Ascending aorta (tissue), 2 donors: ENCODE data around the gene MRPS34. TPM values are rescaled to one million over a fixed set of nuclear protein-coding genes. Genes with fewer than 3 reads are reported as not detected.
"Not testable (repeated sequence)": the region's sequence is repeated elsewhere in the genome, so short reads cannot be mapped to it uniquely, and the experiment has no call there.

Experiments used
- DNase-seq, 2 donors: peaks; one replicate each; pipeline ENCODE4 v3.0.0-alpha.2; 2019; ENCODE audit warnings: low spot score in 2 of 2
- H3K27ac ChIP-seq, 2 donors: fragments of 200-600 bp; sonication (generic); one replicate each; pipeline ENCODE4 v1.5.1; 2016 to 2017; ENCODE audit warnings: mild to moderate bottlenecking in 1 of 2
- H3K27me3 ChIP-seq: fragments of 200-600 bp; sonication (generic); one replicate; pipeline ENCODE4 v1.5.1; 2017
- H3K36me3 ChIP-seq, 2 donors: fragments of 200-600 bp; sonication (generic); one replicate each; pipeline ENCODE4 v1.5.1; 2016
- H3K4me1 ChIP-seq, 2 donors: fragments of 200-600 bp; sonication (generic); one replicate each; pipeline ENCODE4 v1.5.1; 2016 to 2017; ENCODE audit warnings: mild to moderate bottlenecking in 1 of 2
- H3K4me3 ChIP-seq, 2 donors: fragments of 200-600 bp; sonication (generic); one replicate each; pipeline ENCODE4 v1.5.1; 2016 to 2017; ENCODE audit warnings: mild to moderate bottlenecking in 1 of 2
- H3K9me3 ChIP-seq, 2 donors: fragments of 200-600 bp; sonication (generic); one replicate each; pipeline ENCODE4 v1.5.1; 2016
- CTCF ChIP-seq, 3 experiments: fragments of 200-600 bp in 2 of 3; fragments of 450-650 bp in 1 of 3; sonication (generic) in 2 of 3; IDR thresholded peaks; one replicate each; pipeline ENCODE4 v1.5.1; 2016 to 2019; ENCODE audit warnings: antibody characterized with exemption in 3 of 3, mild to moderate bottlenecking in 1 of 3, moderate library complexity in 1 of 3
- intact Hi-C: fragments of 100-400 bp; cut with DNase I; formaldehyde crosslinking; loops from one replicate; pipeline ENCODE4 v1.15.1; 2023
- total RNA-seq: library from RNA; depleted of rRNA; stranded (reverse); fragments of >200 nt; gene quantifications from one replicate; pipeline ENCODE4 v1.1.0, GENCODE V29; 2016

Gene MRPS34
- total RNA-seq, 1 donor from 2014 or later = 170 TPM

GRCh38 chr16:1740781-1741490 lies 32.0 kb downstream of the MRPS34 start:
- peaks cover 28 to 37% of the 10 kb centered on the region in 2 donors for H3K36me3 ChIP-seq
- intact Hi-C loops = no loop called here

GRCh38 chr16:1740234-1740633 lies 32.7 kb downstream of the MRPS34 start:
- Histone ChIP-seq H3K27ac (no peak overlapping the region), H3K36me3 (peaks cover 21 to 33% of the 10 kb centered on the region in 2 donors), H3K4me1 (no peaks in the 10 kb centered on the region), H3K4me3 (no peak overlapping the region), H3K9me3 (no peaks in the 10 kb centered on the region), H3K27me3 (no peaks in the 10 kb centered on the region)
- no peak for DNase-seq
- intact Hi-C loops = no loop called here
- no peak for TF ChIP-seq CTCF (IDR thresholded peaks at IDR 0.05)

More at GRCh38 chr16:1740781-1741490, 32.0 kb downstream of the MRPS34 start:
- Histone ChIP-seq H3K4me1 (no peaks in the 10 kb centered on the region), H3K9me3 (no peaks in the 10 kb centered on the region), H3K4me3 (no peak overlapping the region), H3K27ac (no peak overlapping the region), H3K27me3 (no peaks in the 10 kb centered on the region)
- TF ChIP-seq CTCF (IDR thresholded peaks at IDR 0.05) = no peak
- no peak for DNase-seq

DNA sequence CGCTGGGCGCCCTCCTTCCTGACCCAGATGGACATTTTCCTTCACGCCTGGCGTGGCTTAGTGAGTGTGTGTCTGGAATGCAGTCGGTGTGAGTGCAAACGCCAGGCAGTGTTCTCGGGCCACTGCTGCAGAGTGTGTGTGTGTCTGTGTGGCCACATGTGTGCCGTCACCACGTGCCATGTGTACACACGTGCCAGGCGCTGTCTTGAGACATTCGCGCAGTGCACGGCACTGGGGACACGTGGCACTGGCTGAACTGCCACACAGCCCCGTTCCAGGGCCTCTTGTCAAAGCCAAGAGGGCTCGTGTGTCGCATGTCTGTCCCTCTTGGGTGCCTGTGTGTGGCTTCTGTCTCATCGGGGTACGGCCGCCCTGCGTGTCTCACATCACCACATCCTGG lies 38.1 kb downstream of the MRPS34 start:
- Histone ChIP-seq H3K27ac (no peak overlapping the region), H3K9me3 (no peaks in the 10 kb centered on the region), H3K4me3 (no peak overlapping the region), H3K4me1 (no peaks in the 10 kb centered on the region), H3K27me3 (no peaks in the 10 kb centered on the region), H3K36me3 (peaks cover 34 to 39% of the 10 kb centered on the region in 2 donors)
- TF ChIP-seq CTCF (IDR thresholded peaks at IDR 0.05) = no peak
- DNase-seq = no peak
- intact Hi-C loops = no loop called here

GRCh38 chr16:1734123-1734522 lies 38.8 kb downstream of the MRPS34 start:
- Histone ChIP-seq H3K27ac (no peak overlapping the region), H3K9me3 (no peaks in the 10 kb centered on the region), H3K4me1 (no peaks in the 10 kb centered on the region), H3K27me3 (no peaks in the 10 kb centered on the region), H3K4me3 (no peak overlapping the region), H3K36me3 (peaks cover 40 to 45% of the 10 kb centered on the region in 2 donors)
- intact Hi-C loops = no loop called here
- no peak for TF ChIP-seq CTCF (IDR thresholded peaks at IDR 0.05)
- DNase-seq = no peak

DNA sequence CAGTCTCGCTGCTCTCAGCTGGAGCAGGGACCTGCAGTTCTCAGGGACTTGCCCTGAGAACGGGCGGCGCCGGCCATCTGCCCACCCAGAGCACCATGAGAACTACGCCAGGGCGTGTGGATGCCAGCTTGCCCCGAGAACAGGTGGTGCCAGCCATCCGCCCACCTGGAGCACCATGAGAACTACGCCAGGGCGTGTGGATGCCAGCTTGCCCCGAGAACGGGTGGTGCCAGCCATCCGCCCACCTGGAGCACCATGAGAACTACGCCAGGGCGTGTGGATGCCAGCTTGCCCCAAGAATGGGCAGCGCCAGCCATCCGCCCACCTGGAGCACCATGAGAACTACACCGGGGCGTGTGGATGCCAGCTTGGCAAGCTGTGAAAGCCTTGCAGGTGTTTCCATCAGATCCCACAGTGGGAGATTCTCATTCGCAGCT lies 40.4 kb downstream of the MRPS34 start:
- H3K27ac ChIP-seq, H3K9me3 ChIP-seq, H3K4me1 ChIP-seq, H3K4me3 ChIP-seq, intact Hi-C loops, H3K27me3 ChIP-seq, DNase-seq: not testable (repeated sequence)
- H3K36me3 ChIP-seq = peaks cover 55 to 60% of the 10 kb centered on the region in 2 donors

GRCh38 chr16:1732071-1732470 lies 40.9 kb downstream of the MRPS34 start:
- Histone ChIP-seq H3K27me3 (no peaks in the 10 kb centered on the region), H3K27ac (no peak overlapping the region), H3K36me3 (peaks cover 57 to 65% of the 10 kb centered on the region in 2 donors), H3K4me1 (no peaks in the 10 kb centered on the region), H3K9me3 (no peaks in the 10 kb centered on the region), H3K4me3 (no peak overlapping the region)
- no peak for DNase-seq
- intact Hi-C loops = no loop called here
- TF ChIP-seq CTCF (IDR thresholded peaks at IDR 0.05) = no peak
